Trophoblast cell (in vitro differentiated cells and primary cell): ENCODE measurements around the gene CWC22.

Experiments used
- DNase-seq, 2 donors: peaks; one replicate each; pipeline ENCODE4 v3.0.0-alpha.2; 2016
- H2AFZ ChIP-seq: 2 replicates; pipeline ENCODE4 v1.6.1; 2013; ENCODE audit warnings: low read length, moderate library complexity, mild to moderate bottlenecking; ENCODE audit not compliant: insufficient read depth, poor library complexity
- H2AK5ac ChIP-seq: 2 replicates; pipeline ENCODE4 v1.6.1; 2013; ENCODE audit warnings: mild to moderate bottlenecking, low read length
- H2BK120ac ChIP-seq: 2 replicates; pipeline ENCODE4 v1.6.1; 2013; ENCODE audit warnings: low read length, mild to moderate bottlenecking, moderate library complexity; ENCODE audit not compliant: insufficient read depth, poor library complexity
- H2BK12ac ChIP-seq: 2 replicates; pipeline ENCODE4 v1.6.1; 2013; ENCODE audit warnings: mild to moderate bottlenecking, low read length, moderate library complexity
- H2BK5ac ChIP-seq: 2 replicates; pipeline ENCODE4 v1.6.1; 2013; ENCODE audit warnings: low read length, low read depth, moderate library complexity, mild to moderate bottlenecking; ENCODE audit not compliant: poor library complexity
- H3K14ac ChIP-seq: 2 replicates; pipeline ENCODE4 v1.6.1; 2013; ENCODE audit warnings: mild to moderate bottlenecking, low read length
- H3K18ac ChIP-seq: 2 replicates; pipeline ENCODE4 v1.6.1; 2013; ENCODE audit warnings: mild to moderate bottlenecking, low read length
- H3K23ac ChIP-seq: 2 replicates; pipeline ENCODE4 v1.6.1; 2013; ENCODE audit warnings: low read length
- H3K27ac ChIP-seq: 2 replicates; pipeline ENCODE4 v1.5.1; 2013; ENCODE audit warnings: low read depth, mild to moderate bottlenecking, inconsistent platforms, low read length, moderate library complexity
- H3K27me3 ChIP-seq: 2 replicates; pipeline ENCODE4 v1.6.1; 2013; ENCODE audit warnings: inconsistent platforms, mild to moderate bottlenecking, low read length, moderate library complexity; ENCODE audit not compliant: insufficient read depth
- H3K36me3 ChIP-seq, 2 experiments: 1 replicate in 1 of 2; 2 replicates in 1 of 2; pipeline ENCODE4 v1.6.1; 2013; ENCODE audit warnings: low read length in 2 of 2, mild to moderate bottlenecking in 2 of 2, moderate library complexity in 1 of 2; ENCODE audit not compliant: insufficient read depth in 2 of 2, control insufficient read depth in 1 of 2
- H3K4ac ChIP-seq: 2 replicates; pipeline ENCODE4 v1.6.1; 2013; ENCODE audit warnings: low read depth, mild to moderate bottlenecking, low read length, moderate library complexity
- H3K4me1 ChIP-seq, 2 experiments: 1 replicate in 1 of 2; 2 replicates in 1 of 2; pipeline ENCODE4 v1.6.1; 2013; ENCODE audit warnings: low read length in 2 of 2, mild to moderate bottlenecking in 2 of 2, moderate library complexity in 1 of 2; ENCODE audit not compliant: insufficient read depth in 2 of 2, control insufficient read depth in 1 of 2
- H3K4me2 ChIP-seq: 2 replicates; pipeline ENCODE4 v1.6.1; 2013; ENCODE audit warnings: inconsistent platforms, mild to moderate bottlenecking, low read length, moderate library complexity
- H3K4me3 ChIP-seq: 2 replicates; pipeline ENCODE4 v1.5.1; 2013; ENCODE audit warnings: mild to moderate bottlenecking, low read depth, low read length, inconsistent platforms
- H3K79me1 ChIP-seq: one replicate; pipeline ENCODE4 v1.6.1; 2013; ENCODE audit warnings: low read length
- H3K79me2 ChIP-seq: 2 replicates; pipeline ENCODE4 v1.6.1; 2013; ENCODE audit warnings: low read length, mild to moderate bottlenecking; ENCODE audit not compliant: control insufficient read depth, insufficient read depth, poor library complexity
- H3K9ac ChIP-seq: 2 replicates; pipeline ENCODE4 v1.6.1; 2013; ENCODE audit warnings: mild to moderate bottlenecking, low read length
- H3K9me3 ChIP-seq: 2 replicates; pipeline ENCODE4 v1.6.1; 2013; ENCODE audit warnings: low read depth, mild to moderate bottlenecking, control low read depth, inconsistent platforms, low read length; ENCODE audit not compliant: insufficient read depth
- H4K12ac ChIP-seq: 2 replicates; pipeline ENCODE4 v1.6.1; 2013; ENCODE audit warnings: low read depth, mild to moderate bottlenecking, low read length, moderate library complexity
- H4K8ac ChIP-seq: 2 replicates; pipeline ENCODE4 v1.6.1; 2013; ENCODE audit warnings: low read depth, mild to moderate bottlenecking, low read length, moderate library complexity
- H4K91ac ChIP-seq: one replicate; pipeline ENCODE4 v1.6.1; 2013; ENCODE audit warnings: low read depth, mild to moderate bottlenecking, low read length, moderate library complexity
- WGBS: extraction: QIAGEN DNeasy Blood & Tissue Kit; methylation state at CpG from one replicate; pipeline ENCODE4 v1.1.7; 2013; ENCODE audit warnings: missing lambda C conversion rate; ENCODE audit not compliant: insufficient read length, insufficient coverage; ENCODE audit errors: extremely low coverage; 5-methylcytosine and 5-hydroxymethylcytosine counted together

The CWC22 gene

DNA sequence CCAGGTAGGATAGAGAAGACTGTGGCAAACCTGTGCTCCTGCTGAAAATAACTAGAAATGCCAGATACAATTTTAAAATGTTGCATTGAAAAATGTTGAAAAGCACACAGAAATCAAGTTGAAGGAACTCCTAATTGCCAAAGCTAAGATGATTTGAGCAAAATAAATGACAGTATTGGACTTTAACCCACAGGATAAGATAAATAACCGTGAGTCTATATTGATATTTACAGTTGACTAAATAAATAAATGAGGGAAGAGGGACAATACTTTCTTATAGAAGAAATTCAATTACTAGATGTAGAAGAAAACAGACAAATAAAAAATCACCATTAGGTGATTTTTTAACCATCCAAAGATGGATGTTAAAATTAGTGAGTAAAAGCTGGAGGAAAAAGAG is 59.0 kb downstream of the CWC22 start:
- Histone ChIP-seq H2AK5ac (no peak overlapping the region), H4K91ac (no peak overlapping the region), H3K36me3 (peaks cover 2 to 8% of the 10 kb centered on the region in 2 experiments), H2BK5ac (no peak overlapping the region), H3K14ac (no peak overlapping the region), H3K4me3 (no peak overlapping the region), H3K4me2 (no peak overlapping the region), H3K9me3 (no peaks in the 10 kb centered on the region), H3K4ac (no peak overlapping the region), H2BK120ac (no peak overlapping the region), H2BK12ac (no peak overlapping the region), H3K27me3 (no peaks in the 10 kb centered on the region), H3K79me2 (no peaks in the 10 kb centered on the region), H3K9ac (no peak overlapping the region), H4K12ac (no peak overlapping the region), H3K79me1 (no peaks in the 10 kb centered on the region), H3K18ac (no peak overlapping the region), H3K27ac (no peak overlapping the region), H3K23ac (no peak overlapping the region), H2AFZ (no peak overlapping the region), H4K8ac (no peak overlapping the region), H3K4me1 (no peaks in the 10 kb centered on the region)
- DNase-seq, result no peak
- WGBS, result no CpG with 5 or more reads among the region's 1 CpG

DNA sequence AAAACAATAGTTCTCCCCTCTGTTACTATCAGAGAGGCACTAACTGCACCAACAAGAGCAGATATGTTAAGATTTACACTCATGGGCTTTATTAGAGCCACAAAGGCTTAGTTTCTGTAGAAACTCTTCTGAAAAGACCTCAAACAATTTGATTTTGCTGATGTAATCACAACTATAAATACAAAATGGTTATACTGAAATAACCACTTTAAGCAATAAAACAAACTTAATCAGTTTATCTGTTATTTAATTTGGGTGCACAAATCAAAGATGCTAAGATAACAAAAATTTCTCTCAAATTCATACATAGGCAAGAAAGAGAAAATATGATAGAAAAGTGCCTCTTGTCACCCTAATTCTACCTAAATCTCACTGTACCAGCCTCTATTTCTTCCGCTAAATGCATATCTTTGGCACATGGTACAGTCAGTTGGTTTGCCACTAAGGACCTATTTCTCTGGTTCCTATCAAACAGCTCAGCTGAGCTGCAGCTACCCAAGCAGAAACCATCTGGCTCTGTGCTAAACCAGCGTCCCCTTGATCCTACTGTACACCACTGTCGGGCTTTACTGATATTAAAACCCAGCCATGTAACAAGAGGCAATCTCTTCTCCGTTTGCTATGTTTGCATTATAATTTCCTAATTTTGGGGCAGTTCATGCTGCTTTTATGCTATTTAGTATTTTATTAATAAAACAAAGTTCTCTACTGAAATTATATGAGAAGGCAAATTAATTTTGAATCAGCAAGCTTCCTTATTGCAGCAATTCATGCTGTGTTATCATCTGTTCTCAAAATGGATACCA is 60.1 kb downstream of the CWC22 start:
- no peak overlapping the region for H2AK5ac ChIP-seq
- H3K36me3 ChIP-seq, result peaks cover 2 to 8% of the 10 kb centered on the region in 2 experiments
- no CpG with 5 or more reads among the region's 4 CpGs for WGBS

DNA sequence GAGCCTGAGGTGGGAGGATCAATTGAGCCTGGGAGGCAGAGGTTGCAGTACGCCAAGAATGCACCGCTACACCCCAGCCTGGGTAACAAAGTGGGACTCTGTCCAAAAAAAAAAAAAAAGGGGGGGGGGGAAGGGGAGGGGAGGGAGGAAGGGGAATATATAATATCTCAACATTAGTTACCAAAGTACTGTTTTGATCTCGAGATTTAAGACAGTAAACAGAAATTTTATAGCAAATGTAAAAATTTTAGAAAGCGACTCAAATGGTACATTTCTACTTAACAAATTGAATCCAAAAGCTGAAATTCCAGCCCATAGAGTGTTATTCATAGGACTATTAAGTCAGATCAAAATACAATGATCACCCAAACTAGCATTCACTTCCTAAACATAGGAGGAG is 60.8 kb downstream of the CWC22 start:
- no peak overlapping the region for H3K23ac ChIP-seq
- no peaks in the 10 kb centered on the region for H3K79me2 ChIP-seq
- no peak overlapping the region for H3K27ac ChIP-seq
- no peak overlapping the region for H3K4ac ChIP-seq
- no peak overlapping the region for H3K4me2 ChIP-seq
- no peak overlapping the region for H3K4me3 ChIP-seq
- no peak overlapping the region for H2BK12ac ChIP-seq
- no peak overlapping the region for H2BK5ac ChIP-seq
- no peak overlapping the region for H2AK5ac ChIP-seq
- H3K18ac ChIP-seq, result no peak overlapping the region
- H4K8ac ChIP-seq, result no peak overlapping the region
- H2BK120ac ChIP-seq, result no peak overlapping the region
- H2AFZ ChIP-seq, result no peak overlapping the region
- no peak for DNase-seq
- no peaks in the 10 kb centered on the region for H3K9me3 ChIP-seq
- no peaks in the 10 kb centered on the region for H3K27me3 ChIP-seq
- WGBS, result no CpG with 5 or more reads among the region's 4 CpGs
- no peak overlapping the region for H3K14ac ChIP-seq
- no peak overlapping the region for H3K9ac ChIP-seq
- H3K79me1 ChIP-seq, result no peaks in the 10 kb centered on the region
- H4K91ac ChIP-seq, result no peak overlapping the region
- H3K4me1 ChIP-seq, result no peaks in the 10 kb centered on the region
- H4K12ac ChIP-seq, result no peak overlapping the region
- peaks cover 2 to 4% of the 10 kb centered on the region in 2 experiments for H3K36me3 ChIP-seq

More for the DNA sequence above, 60.1 kb downstream of the CWC22 start:
- DNase-seq, result no peak
- H3K27ac ChIP-seq, result no peak overlapping the region
- no peaks in the 10 kb centered on the region for H3K4me1 ChIP-seq
- H3K9me3 ChIP-seq, result no peaks in the 10 kb centered on the region
- H3K14ac ChIP-seq, result no peak overlapping the region
- H3K23ac ChIP-seq, result no peak overlapping the region
- no peaks in the 10 kb centered on the region for H3K27me3 ChIP-seq
- no peaks in the 10 kb centered on the region for H3K79me1 ChIP-seq
- H3K4me2 ChIP-seq, result no peak overlapping the region
- H4K12ac ChIP-seq, result no peak overlapping the region
- no peak overlapping the region for H2AFZ ChIP-seq
- no peak overlapping the region for H2BK12ac ChIP-seq
- no peak overlapping the region for H3K4me3 ChIP-seq
- no peak overlapping the region for H4K91ac ChIP-seq
- H2BK120ac ChIP-seq, result no peak overlapping the region
- no peak overlapping the region for H3K9ac ChIP-seq
- H4K8ac ChIP-seq, result no peak overlapping the region
- H3K79me2 ChIP-seq, result no peaks in the 10 kb centered on the region
- H2BK5ac ChIP-seq, result no peak overlapping the region
- H3K18ac ChIP-seq, result no peak overlapping the region
- no peak overlapping the region for H3K4ac ChIP-seq

DNA sequence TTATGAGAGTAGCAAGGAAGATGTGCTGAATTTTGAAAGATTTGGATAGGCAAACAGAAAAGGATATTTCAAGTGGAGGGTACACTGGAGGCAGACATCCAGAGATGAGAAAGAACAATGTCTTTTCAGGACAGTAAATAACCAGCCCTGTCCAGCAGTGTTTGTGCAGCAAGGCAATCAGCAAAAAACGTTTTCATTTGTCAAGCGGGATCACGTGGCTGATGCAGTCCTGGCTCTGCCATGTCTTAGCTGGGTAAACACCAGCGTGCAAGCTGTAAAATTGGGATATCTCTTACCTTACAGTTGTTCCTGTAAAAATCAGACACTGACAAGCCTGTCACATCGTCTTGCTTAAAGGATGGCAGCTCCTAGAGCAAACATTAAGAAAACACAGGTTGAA is 67.8 kb downstream of the CWC22 start:
- Histone ChIP-seq H2BK120ac (no peak overlapping the region), H3K4ac (no peak overlapping the region), H3K23ac (no peak overlapping the region), H3K9ac (no peak overlapping the region), H3K79me1 (no peaks in the 10 kb centered on the region), H4K12ac (no peak overlapping the region), H3K27me3 (no peaks in the 10 kb centered on the region), H3K27ac (no peak overlapping the region), H3K14ac (no peak overlapping the region), H2BK12ac (no peak overlapping the region), H2AFZ (no peak overlapping the region), H2BK5ac (no peak overlapping the region), H3K4me2 (no peak overlapping the region), H3K36me3 (no peaks in the 10 kb centered on the region), H3K18ac (no peak overlapping the region), H2AK5ac (no peak overlapping the region), H4K8ac (no peak overlapping the region), H4K91ac (no peak overlapping the region), H3K9me3 (no peaks in the 10 kb centered on the region), H3K79me2 (no peaks in the 10 kb centered on the region), H3K4me1 (no peaks in the 10 kb centered on the region), H3K4me3 (no peak overlapping the region)
- WGBS, result no CpG with 5 or more reads among the region's 5 CpGs
- DNase-seq, result no peak
